Fibroblast of peridontal ligament (primary cell): Measurements from ENCODE around the gene LYST.
"Not testable (repeated sequence)": the region's sequence is repeated elsewhere in the genome, so short reads cannot be mapped to it uniquely, and the experiment has no call there.

Source experiments
- DNase-seq: peaks from one replicate; pipeline ENCODE4 v3.0.0-alpha.2; 2010; ENCODE audit errors: extremely low read depth

LYST gene

GRCh38 chr1:235859789-235860188 is 6.9 kb downstream of the LYST start:
- no peak for DNase-seq

DNA sequence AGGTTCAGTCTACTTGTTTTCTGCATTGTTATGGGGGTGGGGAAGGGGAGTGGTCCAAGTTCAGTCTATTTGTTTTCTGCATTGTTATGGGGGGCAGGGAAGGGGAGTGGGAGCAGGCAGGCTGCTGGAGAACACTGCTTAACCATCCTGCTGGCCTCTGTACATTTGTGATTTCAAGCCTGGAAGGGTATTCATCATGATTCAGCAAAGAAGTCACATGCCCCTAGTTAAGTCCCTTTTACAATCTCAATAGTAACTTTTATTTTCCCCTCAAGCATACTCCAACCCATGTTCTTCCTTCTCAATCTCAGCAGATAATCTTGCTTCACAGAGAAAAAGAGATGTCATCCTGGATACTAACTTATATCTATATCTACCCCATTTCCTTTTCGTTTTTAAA is 7.9 kb downstream of the LYST start:
- DNase-seq, result peak; percentile 27

GRCh38 chr1:235857756-235858155 is 8.9 kb downstream of the LYST start:
- DNase-seq, result peak; percentile 19

- peak; percentile 31 for DNase-seq
These were observed 10.8 kb downstream of the LYST start for GRCh38 chr1:235855811-235856429.

DNA sequence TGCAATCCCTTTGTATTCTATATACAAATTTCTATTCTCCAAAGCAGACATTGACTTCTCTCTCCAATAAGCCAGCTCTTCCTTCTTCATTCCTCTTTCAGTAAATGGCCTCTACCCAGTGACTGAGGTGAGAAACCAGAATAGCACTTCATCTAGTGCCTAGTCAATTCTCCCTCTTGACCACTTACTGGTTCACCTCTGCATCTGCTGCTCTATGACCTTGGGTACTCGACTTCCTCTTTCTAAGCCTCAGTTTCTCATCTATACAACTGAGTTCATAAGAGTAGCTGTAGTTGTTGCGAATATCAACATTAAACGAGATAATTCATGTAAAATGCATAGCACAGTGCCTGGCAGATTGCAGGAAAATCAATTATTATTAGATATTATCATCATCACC is 12.4 kb downstream of the LYST start:
- DNase-seq, result no peak

DNA sequence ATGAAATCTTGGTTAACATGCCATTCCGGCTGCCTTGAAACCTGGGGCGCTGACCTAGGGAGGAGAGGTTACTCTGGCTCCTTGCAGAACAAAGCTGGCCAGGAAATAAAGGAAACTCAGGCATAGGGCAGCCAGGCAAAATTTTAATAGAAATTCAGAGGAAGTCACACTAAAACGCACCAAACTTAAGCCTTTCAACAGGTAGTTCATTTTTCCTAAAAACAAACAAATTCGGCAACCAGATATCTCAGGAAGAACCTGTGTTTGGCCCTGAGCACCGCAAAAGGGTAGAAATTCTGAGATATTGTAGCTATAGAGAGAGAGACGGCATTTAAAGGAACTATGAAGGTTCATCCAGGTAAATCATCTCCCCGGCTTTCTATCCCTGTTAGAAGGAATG is 13.1 kb downstream of the LYST start:
- no peak for DNase-seq

DNA sequence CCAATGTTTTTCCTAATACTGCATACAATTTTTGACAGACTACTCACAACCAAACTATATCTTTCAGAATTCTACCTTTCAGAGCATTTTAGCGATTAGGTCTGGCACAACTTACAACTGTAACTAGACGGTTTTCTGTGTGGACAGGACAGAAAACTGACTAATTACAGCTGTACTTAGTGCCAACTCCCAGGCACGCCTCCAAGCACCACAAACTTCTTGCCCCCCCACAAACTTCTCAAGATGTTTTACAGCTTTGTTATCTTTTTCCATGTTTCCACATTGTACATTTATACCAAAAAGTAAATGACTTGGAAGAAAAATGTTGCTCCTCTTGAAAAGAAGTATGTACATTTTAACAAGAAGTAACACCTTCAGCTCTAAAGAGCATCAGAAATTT is 13.8 kb downstream of the LYST start:
- no peak for DNase-seq

DNA sequence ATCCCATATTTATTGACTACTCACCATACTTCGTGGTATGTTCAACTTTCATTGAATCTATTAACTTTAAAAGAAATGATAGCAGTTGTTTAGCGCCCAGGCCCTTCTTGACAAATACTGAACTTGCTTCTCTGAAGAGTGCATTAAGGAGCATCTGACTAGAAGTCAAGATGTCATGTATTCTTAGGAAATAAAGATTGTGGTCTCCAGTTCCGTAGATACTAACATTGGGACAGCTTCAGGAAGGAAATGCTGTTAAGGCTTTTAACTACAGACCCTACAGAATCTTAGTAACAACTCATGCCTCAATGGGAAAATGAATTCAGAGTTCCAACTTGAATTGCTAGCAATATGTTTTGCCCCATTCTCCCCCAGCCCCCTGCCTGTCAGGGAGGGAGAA is 14.8 kb downstream of the LYST start:
- no peak for DNase-seq

DNA sequence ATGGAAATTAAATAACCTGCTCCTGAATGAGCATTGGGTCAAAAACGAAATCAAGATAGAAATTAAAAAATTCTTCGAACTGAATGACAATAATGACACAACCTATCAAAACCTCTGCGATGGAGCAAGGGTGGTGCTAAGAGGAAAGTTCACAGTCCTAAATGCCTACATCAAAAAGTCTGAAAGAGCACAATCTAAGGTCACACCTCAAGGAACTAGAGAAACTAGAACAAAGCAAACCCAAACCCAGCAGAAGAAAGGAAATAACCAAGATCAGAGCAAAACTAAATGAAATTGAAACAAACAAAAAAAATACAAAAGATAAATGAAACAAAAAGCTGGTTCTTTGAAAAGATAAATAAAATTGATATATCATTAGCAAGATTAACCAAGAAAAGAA is 18.5 kb downstream of the LYST start:
- not testable (repeated sequence) for DNase-seq

DNA sequence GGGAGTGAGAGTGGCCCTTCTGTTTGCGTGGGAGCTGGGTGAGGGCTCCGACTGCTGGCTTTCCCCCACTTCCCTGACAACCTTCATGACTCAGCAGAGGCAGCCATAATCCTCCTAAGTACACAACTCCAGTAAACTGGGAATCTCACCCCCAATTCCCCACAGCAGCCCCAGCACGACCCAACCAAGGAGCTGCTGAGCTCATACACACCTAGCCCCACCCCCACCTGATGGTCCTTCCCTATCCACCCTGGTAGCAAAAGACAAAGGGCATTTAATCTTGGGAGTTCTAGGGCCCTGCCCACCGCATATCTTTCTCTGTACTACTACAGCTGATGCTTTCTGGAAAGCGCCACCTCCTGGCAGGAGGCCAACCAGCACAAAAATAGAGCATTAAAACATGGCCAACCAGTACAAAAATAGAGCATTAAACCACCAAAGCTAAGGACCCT is 21.0 kb downstream of the LYST start:
- not testable (repeated sequence) for DNase-seq

GRCh38 chr1:235844776-235845175 is 21.9 kb downstream of the LYST start:
- DNase-seq, result no peak

DNA sequence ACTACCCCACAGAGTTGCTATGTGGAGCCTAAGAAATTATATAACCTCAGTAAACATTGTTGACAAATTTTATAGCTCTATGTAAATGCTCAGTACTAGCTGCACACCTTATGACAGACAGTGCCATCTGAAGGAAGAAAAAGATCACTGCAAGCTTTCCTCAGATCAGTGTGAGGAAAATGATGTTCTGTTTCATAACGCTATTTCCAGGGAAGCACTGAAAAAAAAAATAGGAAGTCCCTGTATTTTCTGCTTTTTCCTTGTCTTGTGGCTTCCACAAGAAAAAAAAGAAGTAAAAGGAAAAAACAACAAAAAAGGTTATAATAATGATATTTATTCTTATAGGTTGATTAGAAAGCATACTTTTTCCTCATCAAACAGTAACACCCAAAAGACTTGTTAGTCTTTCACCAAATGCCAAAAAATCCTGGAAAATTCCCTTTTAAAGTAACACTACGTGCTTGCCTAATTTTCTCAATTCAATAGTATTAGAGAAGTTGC is 23.2 kb downstream of the LYST start:
- DNase-seq, result peak; percentile 68

GRCh38 chr1:235841938-235842545 is 24.7 kb downstream of the LYST start:
- DNase-seq, result no peak

DNA sequence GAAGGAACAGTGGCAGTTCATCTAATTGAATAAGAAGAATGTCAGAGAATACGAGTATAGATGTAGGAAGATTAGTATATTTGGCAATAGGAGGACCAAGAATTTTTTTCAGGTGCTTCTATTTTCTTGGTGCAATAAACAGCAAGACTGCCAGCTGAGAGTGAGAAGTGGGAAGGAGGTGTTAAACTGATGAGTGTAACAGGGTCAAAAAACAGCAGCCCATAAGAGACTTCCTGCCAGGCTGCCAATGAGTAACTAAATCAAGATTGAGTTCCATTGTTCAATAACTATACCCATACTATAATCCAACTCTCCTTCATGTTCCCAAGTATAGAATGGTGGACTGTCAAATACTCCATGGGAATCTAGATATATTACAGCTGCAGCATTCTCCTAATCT is 28.7 kb downstream of the LYST start:
- DNase-seq, result no peak

DNA sequence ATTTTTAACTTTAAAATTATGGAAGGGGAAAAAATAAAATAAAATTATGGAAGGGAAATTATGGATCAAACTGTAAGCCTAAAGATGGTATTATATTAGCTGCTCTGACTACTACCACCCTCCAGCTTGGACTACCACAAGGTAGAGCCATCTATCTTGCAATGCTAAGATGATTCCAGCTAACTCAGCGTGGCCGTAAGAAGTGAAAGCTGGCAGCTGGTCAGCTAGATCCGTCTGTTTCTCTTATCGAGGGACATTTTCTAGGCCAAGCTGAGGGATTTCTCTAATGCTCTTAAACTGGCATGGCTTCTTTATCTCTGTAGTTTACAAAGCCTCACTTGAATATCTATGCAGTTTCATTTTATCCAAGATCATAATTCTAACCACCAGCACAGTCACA is 31.5 kb downstream of the LYST start:
- peak; percentile 80 for DNase-seq

DNA sequence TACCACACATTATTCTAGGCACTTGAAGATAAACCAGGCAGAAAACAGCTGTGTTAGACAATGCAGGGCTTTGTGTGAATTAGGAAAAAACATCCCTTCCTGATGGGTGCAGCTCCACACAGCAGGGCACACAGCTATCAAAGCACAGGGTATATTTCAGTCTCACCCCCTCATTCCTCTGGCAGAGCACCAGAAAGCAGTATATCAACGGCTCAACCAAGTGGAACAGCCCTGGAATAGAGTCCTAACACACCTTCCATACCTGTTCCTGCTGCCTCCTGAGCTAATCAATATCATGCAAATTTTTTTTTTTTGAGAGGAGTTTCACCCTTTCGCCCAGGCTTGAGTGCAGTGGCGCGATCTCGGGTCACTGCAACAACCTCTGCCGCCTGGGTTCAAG is 32.1 kb downstream of the LYST start:
- no peak for DNase-seq

DNA sequence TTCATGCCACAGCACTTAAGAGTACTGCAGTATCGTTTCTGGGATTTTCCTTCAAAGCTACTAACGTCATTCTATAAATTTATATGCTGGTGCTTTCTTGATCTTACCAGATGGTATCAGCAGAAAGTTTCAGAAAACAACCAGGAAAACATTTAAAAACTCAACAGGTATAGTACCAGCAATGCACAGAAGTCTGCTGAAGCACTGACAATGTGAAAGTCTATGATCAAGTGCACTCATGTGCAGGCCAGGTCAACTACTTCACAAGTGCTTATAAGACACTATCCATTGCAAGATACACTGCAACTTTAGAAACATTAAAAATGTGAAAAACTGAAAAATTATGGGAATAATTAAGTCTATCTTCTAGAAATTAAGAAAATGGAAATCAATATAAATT is 34.7 kb downstream of the LYST start:
- DNase-seq, result no peak

DNA sequence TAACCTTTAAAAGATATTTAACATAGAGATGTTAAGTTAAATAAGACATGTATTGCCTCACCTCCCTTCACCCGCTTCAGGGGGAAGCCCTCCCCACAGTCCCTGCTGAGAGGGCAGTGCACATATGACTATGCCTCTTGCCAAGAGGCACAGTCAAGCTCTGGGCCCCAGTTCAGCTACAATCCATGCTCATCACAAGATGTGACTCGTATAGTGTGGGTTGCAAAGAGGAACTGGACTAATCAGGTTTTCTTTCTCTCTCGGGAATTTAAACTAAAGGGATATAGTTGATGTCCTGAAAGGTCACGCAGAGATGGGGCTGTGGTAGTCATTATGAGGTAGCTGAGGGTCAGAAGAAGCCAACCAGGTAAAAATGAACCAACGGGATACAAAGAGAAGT is 35.6 kb downstream of the LYST start:
- DNase-seq, result peak; percentile 76

- no peak for DNase-seq
These were observed 40.4 kb downstream of the LYST start for GRCh38 chr1:235826102-235826854.

DNA sequence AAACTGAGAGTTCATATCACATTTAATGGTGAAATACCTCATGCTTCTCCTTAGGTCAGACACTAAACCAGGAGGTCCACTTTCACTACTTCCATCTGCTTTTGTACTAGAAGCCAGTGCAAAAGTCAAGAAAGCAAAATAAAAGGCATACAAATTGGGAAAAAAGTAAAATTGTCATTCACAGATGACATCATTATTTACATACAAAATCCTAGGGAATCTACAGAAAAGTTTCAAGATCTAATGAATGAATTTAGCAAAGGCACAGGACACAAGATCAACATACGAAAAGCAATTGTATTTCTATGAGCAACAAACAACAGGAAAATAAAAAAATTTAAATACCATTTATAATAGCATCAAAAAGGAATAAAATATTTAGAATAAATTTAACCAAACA is 41.5 kb downstream of the LYST start:
- DNase-seq, result no peak

DNA sequence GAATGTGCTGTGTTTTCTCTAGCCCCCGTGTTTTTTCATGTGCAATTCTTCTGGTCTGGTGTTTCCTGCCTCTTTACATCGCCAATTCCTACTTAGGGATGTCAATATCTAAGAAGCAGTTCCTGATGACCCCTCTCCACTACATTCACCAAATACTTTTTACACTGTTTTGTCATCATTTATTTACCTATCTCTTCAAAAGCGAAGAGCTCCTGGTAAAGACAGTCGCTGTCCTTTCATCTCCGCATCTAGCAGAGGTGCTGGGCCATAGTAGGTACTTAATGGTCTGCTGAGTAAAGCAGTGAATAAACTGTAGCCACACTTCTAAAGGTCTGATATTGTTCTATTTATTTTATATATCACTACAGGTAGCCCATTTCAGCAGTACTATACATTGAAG is 43.0 kb downstream of the LYST start:
- no peak for DNase-seq

GRCh38 chr1:235822685-235823084 is 44.0 kb downstream of the LYST start:
- DNase-seq, result peak; percentile 70
